H1 (cell line): ENCODE results near the gene DLL4. TPM values are rescaled to one million over a fixed set of nuclear protein-coding genes. Genes with fewer than 3 reads are reported as not detected.

Experiments
- CTCF ChIA-PET: fragments of 300-600 bp; sonication (Branson Sonifier 250); formaldehyde crosslinking; loops from one replicate; lab custom pipeline; 2021; ENCODE audit not compliant: partially characterized antibody; lab: Charles Lee
- POLR2A ChIA-PET: fragments of 300-600 bp; sonication (Branson Sonifier 250); formaldehyde crosslinking; loops from one replicate; lab custom pipeline; 2021; ENCODE audit warnings: inconsistent platforms; ENCODE audit not compliant: partially characterized antibody; lab: Charles Lee
- DNase-seq, 2 experiments: peaks; one replicate each; pipeline versions ENCODE4 v3.0.0 to v3.0.0-alpha.2; 2010 to 2022; ENCODE audit warnings: low spot score in 2 of 2, low read depth in 1 of 2, mixed read lengths in 1 of 2
- FAIRE-seq: peaks from 2 replicates; lab custom pipeline; 2011; peaks lifted over from hg19 to GRCh38; lab: Jason Lieb, UNC
- H2AFZ ChIP-seq: 2 replicates; pipeline ENCODE4 v1.8.1; 2012; ENCODE audit warnings: low read length, inconsistent platforms
- H2AK5ac ChIP-seq: 2 replicates; pipeline ENCODE4 v1.6.1; 2013; ENCODE audit warnings: low read depth, low read length
- H2BK120ac ChIP-seq: replicated peaks from 2 replicates; pipeline ENCODE3; 2013; ENCODE audit warnings: low read depth, low read length, inconsistent platforms
- H2BK12ac ChIP-seq: 2 replicates; pipeline ENCODE4 v1.6.1; 2013; ENCODE audit warnings: low read depth, low read length
- H2BK15ac ChIP-seq: 2 replicates; pipeline ENCODE4 v1.6.1; 2013; ENCODE audit warnings: low read length
- H2BK20ac ChIP-seq: 2 replicates; pipeline ENCODE4 v1.6.1; 2013; ENCODE audit warnings: low read length
- H2BK5ac ChIP-seq: 2 replicates; pipeline ENCODE4 v1.6.1; 2013; ENCODE audit warnings: low read depth, low read length
- H3K14ac ChIP-seq: 2 replicates; pipeline ENCODE4 v1.6.1; 2013; ENCODE audit warnings: inconsistent platforms; ENCODE audit not compliant: insufficient read length
- H3K18ac ChIP-seq: 2 replicates; pipeline ENCODE4 v1.6.1; 2013; ENCODE audit warnings: low read length; ENCODE audit errors: extremely low read depth
- H3K23ac ChIP-seq: 2 replicates; pipeline ENCODE4 v1.6.1; 2013; ENCODE audit warnings: inconsistent platforms; ENCODE audit not compliant: insufficient read length
- H3K23me2 ChIP-seq: 2 replicates; pipeline ENCODE4 v1.6.1; 2013; ENCODE audit warnings: low read depth, low read length
- H3K27ac ChIP-seq: 2 replicates; pipeline ENCODE4 v1.6.1; 2011; ENCODE audit warnings: low read depth, low read length, inconsistent platforms
- H3K27me3 ChIP-seq, 4 experiments: replicated peaks in 1 of 4; 1 replicate in 1 of 4; 2 replicates in 3 of 4; pipeline versions ENCODE4 v1.6.1 to v1.8.1; 2011 to 2013; ENCODE audit warnings: low read length in 3 of 4, mild to moderate bottlenecking in 3 of 4, inconsistent platforms in 2 of 4, mixed read lengths in 2 of 4, moderate library complexity in 1 of 4; ENCODE audit not compliant: control insufficient read depth in 3 of 4, insufficient read depth in 3 of 4; ENCODE audit errors: extremely low read depth in 1 of 4
- H3K36me3 ChIP-seq, 4 experiments: 2 replicates each; pipeline versions ENCODE4 v1.6.1 to v1.8.1; 2011 to 2013; ENCODE audit warnings: mild to moderate bottlenecking in 4 of 4, low read length in 3 of 4, moderate library complexity in 2 of 4, control low read depth in 1 of 4, inconsistent platforms in 1 of 4; ENCODE audit not compliant: insufficient read depth in 4 of 4, control insufficient read depth in 2 of 4
- H3K4ac ChIP-seq: replicated peaks from 2 replicates; pipeline ENCODE3; 2013; ENCODE audit warnings: low read length, low read depth, mixed read lengths, inconsistent platforms; ENCODE audit not compliant: insufficient read length
- H3K4me1 ChIP-seq, 4 experiments: replicated peaks in 1 of 4; 1 replicate in 1 of 4; 2 replicates in 3 of 4; pipeline versions ENCODE4 v1.6.1 to v1.8.1; 2011 to 2013; ENCODE audit warnings: low read length in 3 of 4, inconsistent platforms in 2 of 4, mixed read lengths in 1 of 4; ENCODE audit not compliant: insufficient read depth in 4 of 4, control insufficient read depth in 3 of 4
- H3K4me2 ChIP-seq, 2 experiments: 2 replicates each; pipeline versions ENCODE4 v1.6.1 to v1.8.1; 2011 to 2013; ENCODE audit warnings: low read depth in 2 of 2, low read length in 2 of 2, control low read depth in 1 of 2, inconsistent platforms in 1 of 2, mild to moderate bottlenecking in 1 of 2; ENCODE audit not compliant: insufficient read depth in 1 of 2
- H3K4me3 ChIP-seq, 4 experiments: fragments of 200-600, 300-600 bp in 1 of 4; sonication (generic), shearing (Covaris generic), sonication (Bioruptor Twin) in 1 of 4; 2 replicates each; pipeline versions ENCODE4 v1.5.1 to v1.8.1; 2011 to 2016; ENCODE audit warnings: low read length in 4 of 4, low read depth in 3 of 4, control low read depth in 2 of 4, inconsistent platforms in 2 of 4, mild to moderate bottlenecking in 2 of 4, mixed read lengths in 1 of 4, moderate library complexity in 1 of 4; ENCODE audit not compliant: insufficient read depth in 2 of 4; ENCODE audit errors: extremely low read depth in 1 of 4
- H3K56ac ChIP-seq: replicated peaks from 2 replicates; pipeline ENCODE3; 2013; ENCODE audit warnings: low read depth, mild to moderate bottlenecking, mixed read lengths, low read length, inconsistent platforms; ENCODE audit not compliant: insufficient read length
- H3K79me1 ChIP-seq: 2 replicates; pipeline ENCODE4 v1.6.1; 2013; ENCODE audit warnings: low read depth, low read length, control low read depth
- H3K79me2 ChIP-seq, 2 experiments: 2 replicates each; pipeline versions ENCODE4 v1.6.1 to v1.8.1; 2012 to 2013; ENCODE audit warnings: low read length in 2 of 2, mild to moderate bottlenecking in 2 of 2, inconsistent platforms in 1 of 2; ENCODE audit not compliant: insufficient read depth in 2 of 2, control insufficient read depth in 1 of 2
- H3K9ac ChIP-seq, 4 experiments: replicated peaks in 1 of 4; 1 replicate in 1 of 4; 2 replicates in 3 of 4; pipeline versions ENCODE4 v1.6.1 to v1.8.1; 2011 to 2013; ENCODE audit warnings: low read depth in 3 of 4, low read length in 3 of 4, control low read depth in 2 of 4, mild to moderate bottlenecking in 2 of 4, moderate library complexity in 2 of 4, inconsistent platforms in 1 of 4; ENCODE audit errors: extremely low read depth in 1 of 4
- H3K9me3 ChIP-seq, 2 experiments: 2 replicates each; pipeline versions ENCODE4 v1.6.1 to v1.8.1; 2012 to 2013; ENCODE audit warnings: mild to moderate bottlenecking in 2 of 2, moderate library complexity in 2 of 2, control low read depth in 1 of 2, inconsistent platforms in 1 of 2, low read depth in 1 of 2, low read length in 1 of 2, mixed read lengths in 1 of 2; ENCODE audit not compliant: insufficient read depth in 2 of 2
- H4K20me1 ChIP-seq, 2 experiments: replicated peaks in 1 of 2; 2 replicates each; pipeline versions ENCODE3 to v1.8.1; 2011 to 2013; ENCODE audit warnings: inconsistent platforms in 2 of 2, low read length in 2 of 2, mild to moderate bottlenecking in 1 of 2; ENCODE audit not compliant: insufficient read depth in 2 of 2, control insufficient read depth in 1 of 2
- H4K5ac ChIP-seq: 2 replicates; pipeline ENCODE4 v1.6.1; 2013; ENCODE audit warnings: low read length, low read depth, mixed read lengths, inconsistent platforms; ENCODE audit not compliant: insufficient read length
- H4K8ac ChIP-seq: 2 replicates; pipeline ENCODE4 v1.8.0; 2013; ENCODE audit warnings: mild to moderate bottlenecking, moderate library complexity, low read length, inconsistent platforms; ENCODE audit not compliant: insufficient read depth; ENCODE audit errors: extremely low read depth
- H4K91ac ChIP-seq: replicated peaks from 2 replicates; pipeline ENCODE3; 2013; ENCODE audit warnings: low read length, mixed read lengths, inconsistent platforms; ENCODE audit not compliant: insufficient read length
- GTF2F1 ChIP-seq: IDR thresholded peaks from 2 replicates; pipeline ENCODE4 v1.6.1; 2012; ENCODE audit warnings: low read depth, low read length, improper control_type of control experiment, borderline replicate concordance
- JUN ChIP-seq: IDR thresholded peaks from 2 replicates; pipeline ENCODE4 v1.6.1; 2011; ENCODE audit warnings: low read depth, mild to moderate bottlenecking, improper control_type of control experiment, low read length
- KDM4A ChIP-seq: IDR thresholded peaks from one replicate; pipeline ENCODE4 v1.7.1; 2012; ENCODE audit warnings: low read depth, mild to moderate bottlenecking, moderate library complexity, low read length, inconsistent platforms; ENCODE audit not compliant: severe bottlenecking
- PHF8 ChIP-seq: fragments of 200-600 bp; sonication (generic); conservative IDR thresholded peaks from 2 replicates; pipeline ENCODE4 v1.7.1; 2012; ENCODE audit warnings: low read depth, mild to moderate bottlenecking, inconsistent platforms, low read length, moderate library complexity
- SP1 ChIP-seq: IDR thresholded peaks from 2 replicates; pipeline ENCODE4 v1.6.1; 2011; ENCODE audit warnings: low read depth, low read length
- SP4 ChIP-seq: IDR thresholded peaks from 2 replicates; pipeline ENCODE4 v1.6.1; 2012; ENCODE audit warnings: low read length, inconsistent platforms
- TAF7 ChIP-seq: optimal IDR thresholded peaks from 2 replicates; pipeline ENCODE3; 2011; ENCODE audit warnings: low read depth, mild to moderate bottlenecking, inconsistent platforms, low read length, moderate library complexity, borderline replicate concordance
- TBP ChIP-seq: IDR thresholded peaks from 2 replicates; pipeline ENCODE4 v1.6.1; 2011; ENCODE audit warnings: low read depth, low read length, improper control_type of control experiment
- TEAD4 ChIP-seq: IDR thresholded peaks from 2 replicates; pipeline ENCODE4 v1.6.1; 2012; ENCODE audit warnings: low read depth, low read length, inconsistent platforms, mixed read lengths
- YY1 ChIP-seq: IDR thresholded peaks from 2 replicates; pipeline ENCODE4 v1.6.1; 2011; ENCODE audit warnings: low read depth, mild to moderate bottlenecking, low read length
- WGBS, 2 experiments: shearing (Covaris generic) in 1 of 2; methylation state at CpG; one replicate each; pipeline versions ENCODE4 v1.1.6 to v1.1.7; 2013 to 2015; ENCODE audit warnings: low lambda C conversion rate in 2 of 2, mixed read lengths in 2 of 2, inconsistent platforms in 1 of 2, low coverage in 1 of 2, missing lambda C conversion rate in 1 of 2; ENCODE audit not compliant: insufficient replicate concordance in 2 of 2, insufficient coverage in 1 of 2, insufficient read length in 1 of 2; ENCODE audit errors: extremely low coverage in 1 of 2, missing lambda C conversion rate in 1 of 2; 5-methylcytosine and 5-hydroxymethylcytosine counted together
- polyA plus RNA-seq, 7 experiments: library from polyadenylated mRNA; depleted of rRNA in 3 of 7; stranded (reverse) in 5 of 7; unstranded in 2 of 7; fragments of >200 nt in 5 of 7; fragments of 200-250 nt in 2 of 7; gene quantifications; 1 replicate in 5 of 7; 2 replicates in 1 of 7; 4 replicates in 1 of 7; pipeline versions ENCODE4 v1.2.1 to v1.2.3, GENCODE V29; 2011 to 2013; ENCODE audit warnings: missing spikeins in 2 of 7, mixed read lengths in 2 of 7
- total RNA-seq: library from RNA; stranded (reverse); fragmentation: NEBNext Ultra II Directional; extraction: Animal tissue kit (Norgen Biotek cat#: 25700); gene quantifications from 2 replicates; pipeline ENCODE4 v1.2.1, GENCODE V29; 2021
- TF ChIP-seq, protein P1 (sequence below): IDR thresholded peaks from 2 replicates; pipeline ENCODE4 v1.6.1; 2011; ENCODE audit warnings: low read length, improper control_type of control experiment

Gene DLL4
- total and polyA plus RNA-seq, 2 of the 8 experiments (the other 6 are each of a cell fraction or from before 2014, with no cell fraction given) = 0.23 to 0.60 TPM

DNA sequence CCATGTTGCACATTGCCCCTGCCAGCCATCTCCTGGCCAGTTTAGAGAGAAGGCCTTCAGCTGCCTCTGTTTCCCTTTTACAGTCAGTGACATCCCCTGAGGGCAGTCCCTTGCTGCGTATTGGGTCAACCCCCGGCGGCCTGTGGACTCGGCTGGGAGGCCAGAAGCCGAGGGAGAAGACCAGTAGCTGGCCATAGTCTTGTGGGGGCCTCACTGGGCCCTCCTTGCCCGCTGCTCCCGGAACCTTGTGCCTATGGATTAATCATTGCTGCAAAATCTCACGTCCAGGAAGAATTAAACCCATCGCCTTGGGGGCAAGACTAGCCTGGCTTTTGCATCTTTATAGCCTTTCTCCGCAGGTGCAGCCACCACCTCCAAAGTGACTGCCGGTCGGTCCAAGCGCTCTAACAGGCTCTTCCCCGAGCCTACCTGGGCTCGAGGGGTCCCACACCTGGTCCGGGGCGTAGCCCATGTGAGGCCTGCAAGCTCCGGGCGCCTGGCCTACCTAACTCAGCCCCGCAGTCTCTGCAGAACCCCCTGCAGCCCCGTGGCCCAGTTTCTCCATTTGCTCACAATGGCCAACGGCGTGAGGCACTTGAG lies 23.3 kb downstream of the DLL4 start:
- peak overlapping the region; percentile 100 for H2BK5ac ChIP-seq
- H3K4me2 ChIP-seq = peak overlapping the region; percentile 84 to 85
- H2BK12ac ChIP-seq = peak overlapping the region; percentile 99; the same call in 1 of the 2 replicates
- peak overlapping the region; percentile 97 for H3K27ac ChIP-seq
- no peak overlapping the region for H3K14ac ChIP-seq
- H3K4me3 ChIP-seq = peak overlapping the region; percentile 47 to 92 (median 76)
- DNase-seq (no peak), FAIRE-seq (no peak)
- ChIA-PET CTCF (interaction anchor here (1.0 to 33.1 kb wide), 8 partner anchors 10 to 70 kb away, joined by 3 to 590 read pairs (median 8); partner anchors contain the start of gene DLL4), POLR2A (interaction anchor here (0.7 to 43.8 kb wide), 30 partner anchors 0 to 279 kb away, joined by 3 to 1505 read pairs (median 6); partner anchors contain the start of genes CHAC1, CHP1, DLL4 and EXD1)
- peak overlapping the region; percentile 91 for H2BK120ac ChIP-seq
- WGBS, 2 experiments = 27% methylated on average over 23 of the region's 23 CpGs; no CpG with 5 or more reads in 1 of the 2 experiments
- peak overlapping the region; percentile 79 for H2AK5ac ChIP-seq
- H4K8ac ChIP-seq = peak overlapping the region; percentile 99
- peak overlapping the region; percentile 99 for H3K56ac ChIP-seq
- no peaks in the 10 kb centered on the region for H3K9me3 ChIP-seq
- peaks cover 10% of the 10 kb centered on the region for H3K23me2 ChIP-seq
- no peaks in the 10 kb centered on the region for H3K27me3 ChIP-seq
- H3K4me1 ChIP-seq = peaks cover 2 to 20% (median 12%) of the 10 kb centered on the region in 4 experiments
- H3K36me3 ChIP-seq = peaks cover 8 to 33% (median 12%) of the 10 kb centered on the region in 4 experiments
- H4K91ac ChIP-seq = peak overlapping the region; percentile 99
- H3K79me1 ChIP-seq = no peaks in the 10 kb centered on the region; the same call in 1 of the 2 replicates
- H3K79me2 ChIP-seq = peaks cover 0 to 28% of the 10 kb centered on the region in 2 experiments; a peak in 2 of 4 replicates
- peak overlapping the region; percentile 99 for H3K18ac ChIP-seq
- H3K9ac ChIP-seq = peak overlapping the region; percentile 86 to 96 (median 94)
- peak overlapping the region; percentile 100 for H4K5ac ChIP-seq
- peaks cover 0 to 10% of the 10 kb centered on the region in 2 experiments for H4K20me1 ChIP-seq
- peak overlapping the region; percentile 93 for H3K4ac ChIP-seq
- H2BK20ac ChIP-seq = 0 out of 2 replicates have a peak overlapping the region, but pooled peaks have one; percentile 24
- no peak overlapping the region for H2AFZ ChIP-seq
- peak overlapping the region; percentile 99 for H2BK15ac ChIP-seq
- H3K23ac ChIP-seq = no peak overlapping the region
- TF ChIP-seq TAF7 (peak; percentile 54), SP1 (no peak), TBP (no peak; the same call in 1 of the 2 replicates), JUN (no peak), YY1 (peak; percentile 75; the same call in 1 of the 2 replicates), KDM4A (no peak), TEAD4 (0 out of 2 replicates have a peak, but pooled peaks have one; percentile 36), PHF8 (0 out of 2 replicates have a peak, but pooled peaks have one; percentile 32), SP4 (no peak), GTF2F1 (no peak)
- TF ChIP-seq, protein P1, sequence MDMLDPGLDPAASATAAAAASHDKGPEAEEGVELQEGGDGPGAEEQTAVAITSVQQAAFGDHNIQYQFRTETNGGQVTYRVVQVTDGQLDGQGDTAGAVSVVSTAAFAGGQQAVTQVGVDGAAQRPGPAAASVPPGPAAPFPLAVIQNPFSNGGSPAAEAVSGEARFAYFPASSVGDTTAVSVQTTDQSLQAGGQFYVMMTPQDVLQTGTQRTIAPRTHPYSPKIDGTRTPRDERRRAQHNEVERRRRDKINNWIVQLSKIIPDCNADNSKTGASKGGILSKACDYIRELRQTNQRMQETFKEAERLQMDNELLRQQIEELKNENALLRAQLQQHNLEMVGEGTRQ = no peak
